ACHN (cell line): ENCODE results near the gene TMEM97.

Source experiments
- DNase-seq: peaks from one replicate; pipeline ENCODE4 v3.0.0-alpha.2; 2015
- in situ Hi-C: cut with HindIII; loops from 2 replicates; pipeline ENCODE4 v1.10.0; 2017; ENCODE audit warnings: low sequenced_read_pairs, low pct_ligation_motif_present, low pct_unique_long_range_greater_than_20kb

Gene TMEM97

DNA sequence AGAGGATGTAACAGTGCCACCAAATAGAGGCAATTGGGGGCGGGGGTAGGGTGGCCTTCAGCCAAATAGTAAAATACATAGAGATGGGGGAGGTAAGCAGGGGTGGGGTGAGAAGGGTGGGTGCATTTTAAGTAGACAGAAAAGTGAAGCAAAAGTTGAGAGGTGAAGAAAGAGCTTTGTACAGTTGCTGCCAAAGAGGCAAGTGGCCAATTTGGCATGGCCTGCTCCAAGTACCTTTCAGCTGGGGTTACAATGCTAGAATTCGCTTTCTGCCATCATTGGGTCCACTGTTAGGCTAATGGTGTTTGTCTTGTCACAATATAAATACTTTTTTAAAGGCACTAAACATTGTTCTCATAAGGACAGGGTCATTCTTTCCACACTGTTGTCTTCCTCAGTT, 5.2 kb upstream of the TMEM97 start:
- in situ Hi-C loops, result no loop called here
- no peak for DNase-seq

DNA sequence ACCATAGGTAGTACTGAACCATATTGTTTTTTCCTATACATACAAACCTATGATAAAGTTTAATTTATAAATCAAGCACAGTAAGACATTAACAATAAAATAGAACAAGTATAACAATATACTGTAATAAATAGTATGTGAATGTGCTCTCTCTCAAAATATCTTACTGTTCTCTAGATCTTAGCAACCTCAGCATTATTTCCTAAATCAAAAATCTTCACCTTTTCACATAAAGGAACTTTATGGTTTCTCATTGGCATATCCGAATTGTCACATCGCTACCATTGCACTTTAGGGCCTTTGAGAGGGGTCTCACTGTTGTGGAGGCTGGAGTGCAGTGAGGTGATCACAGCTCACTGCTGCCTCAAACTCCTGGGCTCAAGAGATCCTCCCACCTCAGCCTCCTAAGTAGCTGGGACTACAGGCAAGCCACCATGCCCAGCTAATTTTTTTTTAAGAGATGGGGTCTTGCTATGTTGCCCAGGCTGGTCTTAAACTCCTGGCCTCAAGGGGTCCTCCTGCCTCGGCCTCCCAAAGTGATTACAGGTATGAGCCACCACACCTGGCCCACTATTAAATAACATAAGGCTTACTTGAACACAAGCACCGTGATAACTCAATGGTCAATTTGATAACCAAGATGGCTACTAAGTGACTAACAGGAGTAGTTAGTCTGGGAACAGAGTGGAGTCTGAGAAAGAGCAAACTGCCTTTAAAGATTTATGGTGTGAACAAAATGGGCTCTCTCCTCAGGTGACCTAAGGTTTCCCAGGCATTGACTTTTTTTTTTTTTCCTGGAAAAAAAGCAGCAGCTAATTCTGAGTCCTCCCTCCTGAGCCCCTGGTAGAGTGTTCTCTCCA, 2.9 kb upstream of the TMEM97 start:
- DNase-seq, result no peak
- in situ Hi-C loops, result no loop called here

DNA sequence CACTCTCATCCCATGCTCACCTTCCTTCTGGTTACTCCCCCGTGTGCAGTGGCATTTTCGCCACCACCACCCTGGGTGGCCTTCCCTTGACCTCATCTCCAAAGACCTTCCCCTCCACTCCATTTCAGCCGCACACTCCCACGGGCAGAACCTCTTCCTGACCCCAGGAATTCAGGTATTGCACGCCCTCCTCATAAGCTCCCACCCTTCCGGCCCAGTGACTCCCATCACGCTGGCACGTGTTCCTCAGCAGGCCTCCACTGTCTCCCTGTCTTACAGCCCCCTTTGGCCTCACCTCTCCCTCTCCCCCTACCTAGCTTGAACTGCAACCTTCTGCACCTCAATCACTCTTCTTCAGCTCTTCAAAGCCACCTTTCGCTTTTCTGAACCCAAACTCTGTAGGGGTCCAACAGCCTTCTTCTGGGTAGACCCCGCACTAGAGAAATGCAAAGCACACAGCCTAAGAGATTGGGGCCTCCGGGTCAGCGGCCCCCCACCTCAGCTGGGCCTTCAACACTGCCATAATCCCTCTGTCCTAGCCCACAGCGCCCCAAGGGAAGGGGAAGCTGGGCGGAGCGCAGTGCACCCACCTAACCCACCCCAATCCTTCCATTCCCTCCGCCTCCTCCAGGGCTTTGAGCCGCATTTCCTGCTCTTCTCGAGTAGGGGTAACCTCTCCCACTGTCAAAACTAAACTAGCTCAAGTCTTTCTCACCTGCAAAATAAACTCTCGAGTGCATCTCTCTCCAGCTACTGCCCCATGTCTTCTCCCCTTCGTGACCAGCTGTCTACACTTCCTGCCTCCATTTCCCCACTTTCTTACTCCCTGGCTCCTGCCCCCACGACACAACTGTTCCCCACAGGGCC, 1.7 kb upstream of the TMEM97 start:
- no peak for DNase-seq

DNA sequence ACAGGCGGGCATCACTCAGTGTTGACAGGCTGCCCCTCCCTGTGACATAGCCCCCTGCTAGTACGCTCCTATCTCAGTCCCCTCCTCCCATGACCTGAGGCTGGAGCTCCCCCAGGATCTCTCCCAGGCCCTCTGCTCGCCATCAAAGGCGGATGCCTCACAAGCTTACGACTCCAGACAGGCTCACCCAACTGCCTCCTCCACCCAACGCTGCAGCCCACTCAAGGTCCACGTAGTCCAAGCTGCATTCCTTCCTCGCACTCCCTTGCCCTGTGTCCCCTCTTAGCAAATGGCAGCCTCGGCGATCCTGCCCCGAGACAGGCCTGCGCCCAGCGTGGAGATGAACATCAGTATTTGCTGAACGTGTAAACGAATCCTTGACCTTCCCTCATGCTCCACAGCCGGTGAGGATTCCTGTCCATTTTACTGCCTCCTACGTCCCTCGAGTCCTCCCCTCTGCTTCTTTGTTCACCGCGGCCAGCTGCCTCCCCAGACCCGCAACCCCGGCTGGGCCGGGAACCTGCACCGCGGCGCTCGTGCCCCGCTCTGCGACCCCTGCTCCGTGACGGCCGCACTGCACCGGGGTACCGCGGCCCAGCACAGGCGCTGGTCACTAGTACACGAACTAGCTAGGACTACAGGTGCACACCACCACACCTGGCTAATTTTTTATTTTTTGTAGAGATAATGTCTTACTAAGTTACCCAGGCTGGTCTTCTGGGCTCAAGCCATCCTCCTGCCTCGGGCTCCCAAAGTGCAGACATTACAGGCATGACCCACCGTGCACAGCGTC, 838 bp upstream of the TMEM97 start:
- no peak for DNase-seq

More for the DNA sequence above, 1.7 kb upstream of the TMEM97 start:
- in situ Hi-C loops, result no loop called here

DNA sequence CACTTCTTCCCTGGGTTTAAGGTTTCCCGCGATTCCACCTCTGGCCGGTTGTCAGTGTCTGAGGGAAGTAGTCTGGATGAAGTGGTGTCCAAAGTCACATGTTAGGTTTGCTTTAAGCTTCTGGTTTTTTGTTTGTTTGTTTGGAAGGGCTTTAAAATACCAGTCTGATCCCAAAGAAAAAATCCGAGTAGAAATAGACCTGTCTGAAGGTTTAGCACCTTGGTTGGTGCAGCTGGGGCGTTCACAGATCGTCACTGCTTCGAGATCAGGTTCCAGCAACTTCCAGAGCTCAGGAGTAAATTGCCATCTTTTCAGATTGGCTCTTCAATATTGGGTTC, 567 bp downstream of the TMEM97 start:
- in situ Hi-C loops, result no loop called here
- DNase-seq, result no peak

More for the DNA sequence above, 838 bp upstream of the TMEM97 start:
- in situ Hi-C loops, result no loop called here

DNA sequence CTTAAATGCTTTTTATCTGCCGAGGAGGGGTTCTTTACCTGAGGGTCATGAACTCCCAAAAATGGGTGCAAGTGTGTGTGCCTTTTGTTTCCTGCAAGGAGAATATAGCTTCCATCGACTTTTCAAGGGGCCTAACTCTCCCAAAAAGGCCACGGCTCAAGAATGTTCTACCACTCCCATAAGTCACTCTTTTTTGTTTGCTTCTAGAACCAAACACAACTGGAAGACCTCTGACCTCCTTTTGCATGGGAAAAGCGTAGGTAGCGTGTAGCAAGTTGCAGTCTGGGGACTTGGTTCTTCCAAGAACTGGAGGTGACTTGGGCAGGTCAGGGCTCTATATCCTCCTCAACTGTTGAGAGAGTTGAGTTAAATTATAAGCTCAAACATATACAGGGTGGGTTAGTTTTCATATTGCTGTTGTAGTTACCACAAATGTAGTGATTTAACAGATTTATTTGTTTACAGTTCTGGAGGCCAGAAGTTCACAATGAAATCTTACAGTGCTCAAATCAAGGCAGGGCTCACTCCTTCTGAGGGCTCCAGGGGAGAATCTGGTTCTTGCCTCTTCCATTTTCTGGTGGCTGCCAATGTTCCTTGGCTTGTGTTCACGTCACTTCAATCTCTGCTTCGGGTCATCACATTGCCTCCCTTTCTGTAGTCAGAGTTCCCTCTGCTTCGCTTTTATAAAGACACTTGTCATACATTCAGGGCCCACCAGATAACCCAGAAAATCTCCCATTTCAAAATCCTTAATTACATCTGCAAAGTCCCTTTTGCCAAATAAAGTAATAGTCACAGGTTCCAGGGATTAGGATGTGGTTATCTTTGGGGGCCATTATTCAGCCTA, 1.4 kb downstream of the TMEM97 start:
- DNase-seq, result no peak
- in situ Hi-C loops, result no loop called here

DNA sequence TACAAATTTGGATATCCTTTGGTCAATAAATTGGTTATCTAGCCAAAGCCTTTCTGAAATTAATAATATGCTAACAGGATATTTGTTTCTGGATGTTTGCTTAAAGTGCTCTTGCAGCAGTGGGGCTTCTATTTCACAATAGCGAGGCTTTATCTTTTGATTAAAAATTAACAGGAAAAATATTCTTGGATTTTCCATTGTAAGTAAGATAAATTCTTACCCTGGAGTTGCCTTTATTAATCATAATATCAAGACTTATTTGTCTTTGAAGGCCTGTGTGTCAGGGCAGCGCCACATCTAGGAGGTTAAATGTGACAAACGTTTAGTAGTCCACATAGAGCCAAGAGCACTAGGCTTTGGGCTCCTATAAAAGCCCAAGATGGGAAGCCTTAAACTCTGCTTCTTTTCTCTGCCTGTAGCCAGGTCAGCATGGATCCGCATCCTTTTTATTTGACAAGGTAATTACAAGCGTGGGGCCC, 5.3 kb downstream of the TMEM97 start:
- no peak for DNase-seq

DNA sequence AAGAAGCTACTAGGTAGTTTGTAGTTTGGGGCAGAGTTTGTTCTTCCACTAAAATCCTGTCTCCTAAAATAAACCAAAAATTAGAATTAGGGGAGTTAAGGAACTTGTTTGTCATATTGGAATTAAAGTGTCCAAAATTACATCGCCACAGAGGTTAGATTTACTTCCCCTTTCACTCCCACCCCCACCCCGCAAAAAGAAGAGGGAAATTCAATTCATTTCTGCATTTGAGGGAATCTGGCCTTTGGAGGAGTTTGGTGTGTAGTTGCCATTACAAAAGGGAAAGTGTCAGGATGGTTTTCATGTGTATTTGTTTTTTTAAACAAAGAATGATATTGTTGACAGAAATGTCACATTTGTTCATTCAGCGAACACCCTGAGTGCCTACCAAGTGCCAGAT, 5.8 kb downstream of the TMEM97 start:
- in situ Hi-C loops, result no loop called here
- DNase-seq, result no peak

More for the DNA sequence above, 5.3 kb downstream of the TMEM97 start:
- in situ Hi-C loops, result no loop called here

DNA sequence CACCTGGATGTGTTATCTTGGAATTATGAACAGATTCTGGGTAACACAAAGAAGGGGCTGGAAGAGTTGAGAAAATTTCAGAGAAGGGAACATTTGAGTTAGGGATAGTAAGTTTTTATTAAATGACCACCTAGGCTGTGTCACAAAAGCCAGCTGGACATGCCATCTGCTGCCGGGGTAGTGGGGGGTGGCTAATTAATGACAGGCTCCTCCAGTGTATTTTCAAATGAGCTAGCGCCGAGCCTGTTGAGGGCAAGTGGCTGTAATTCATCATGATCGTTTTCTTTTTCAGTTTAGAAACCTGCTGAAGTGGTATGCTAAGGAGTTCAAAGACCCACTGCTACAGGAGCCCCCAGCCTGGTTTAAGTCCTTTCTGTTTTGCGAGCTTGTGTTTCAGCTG, 6.2 kb downstream of the TMEM97 start:
- in situ Hi-C loops, result no loop called here
- DNase-seq, result no peak

DNA sequence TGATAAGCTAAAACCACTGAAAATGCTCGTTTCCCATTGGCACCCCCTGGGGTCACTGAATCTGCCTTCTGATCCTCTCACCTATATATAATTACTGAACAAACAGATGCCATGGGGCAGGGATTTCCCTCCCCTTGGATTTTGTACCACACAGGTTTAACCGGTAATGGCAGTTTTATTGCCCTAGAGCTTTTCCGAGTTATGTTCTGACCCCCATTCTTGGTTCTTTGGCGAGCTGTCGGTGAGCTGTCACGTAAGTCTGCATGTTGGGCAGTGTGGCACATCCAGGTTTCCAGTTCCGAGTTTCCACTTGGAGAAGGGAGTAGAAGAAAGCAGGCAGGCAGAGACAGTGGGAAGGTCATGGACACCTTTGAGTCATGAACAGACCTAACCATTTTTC, 7.1 kb downstream of the TMEM97 start:
- in situ Hi-C loops, result no loop called here
- DNase-seq, result no peak

DNA sequence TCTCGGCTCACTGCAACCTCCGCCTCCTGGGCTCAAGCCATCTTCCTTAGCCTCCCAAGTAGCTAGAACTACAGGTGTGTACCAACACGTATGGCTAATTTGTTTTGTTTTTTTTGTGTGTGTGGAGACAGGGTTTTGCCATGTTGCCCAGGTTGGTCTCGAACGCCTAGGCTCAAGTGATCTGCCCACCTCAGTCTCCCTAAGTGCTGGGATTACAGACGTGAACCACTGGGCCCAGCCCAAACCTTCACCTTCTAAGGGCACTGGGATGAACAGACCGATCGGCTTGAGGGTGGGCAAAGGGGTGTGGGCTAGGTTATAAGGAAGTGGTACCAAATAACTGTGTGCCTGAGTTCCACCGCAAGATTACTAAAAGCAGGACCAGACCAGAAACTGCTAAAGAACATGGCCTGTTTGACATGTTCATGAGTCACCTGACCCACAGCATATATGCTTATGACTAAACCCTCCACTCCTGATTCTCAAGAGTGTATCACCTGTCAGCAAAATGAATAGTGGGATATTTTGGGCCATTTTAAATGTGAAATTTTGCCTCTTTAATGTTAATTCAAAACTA, 8.1 kb downstream of the TMEM97 start:
- no peak for DNase-seq
- in situ Hi-C loops, result no loop called here

DNA sequence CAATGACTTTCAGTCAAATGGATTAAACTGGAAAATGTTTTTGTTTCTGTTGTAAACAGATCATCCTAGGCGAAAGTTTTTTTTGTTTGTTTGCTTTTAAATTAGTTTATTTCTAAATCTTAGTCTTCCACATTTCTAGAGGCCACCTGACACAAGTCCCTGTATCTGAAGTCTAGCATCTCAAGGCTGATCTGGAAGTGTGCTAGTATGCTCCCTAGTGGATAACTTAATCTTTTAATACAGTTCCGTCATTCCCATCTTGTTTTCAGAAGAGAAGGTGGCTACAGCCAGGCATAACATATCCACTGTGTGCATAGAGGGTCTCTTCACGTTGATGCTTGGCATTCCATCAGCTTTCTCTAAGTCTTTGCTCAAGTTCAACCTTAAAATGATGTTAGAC, 8.7 kb downstream of the TMEM97 start:
- in situ Hi-C loops, result no loop called here
- DNase-seq, result peak; percentile 36

DNA sequence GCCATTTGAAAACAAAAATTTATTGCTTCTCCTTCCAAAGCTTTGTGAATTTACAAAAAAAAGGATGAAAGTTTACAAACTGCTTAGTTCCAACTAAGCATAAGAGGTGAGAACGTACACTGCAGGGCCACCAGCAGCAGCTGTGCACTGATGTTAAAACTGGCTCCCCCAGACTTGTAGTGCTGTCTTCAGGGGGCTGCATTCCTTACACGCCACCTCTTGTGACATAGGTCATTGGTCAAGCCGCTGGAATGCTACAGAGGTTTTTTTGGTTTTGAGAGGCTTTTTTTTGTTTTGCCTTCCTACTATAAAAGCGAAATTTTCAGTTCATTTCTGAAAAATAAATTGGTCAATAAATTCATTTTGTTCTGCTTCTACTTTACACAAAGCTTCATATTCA, 9.3 kb downstream of the TMEM97 start:
- no peak for DNase-seq
- in situ Hi-C loops, result no loop called here

DNA sequence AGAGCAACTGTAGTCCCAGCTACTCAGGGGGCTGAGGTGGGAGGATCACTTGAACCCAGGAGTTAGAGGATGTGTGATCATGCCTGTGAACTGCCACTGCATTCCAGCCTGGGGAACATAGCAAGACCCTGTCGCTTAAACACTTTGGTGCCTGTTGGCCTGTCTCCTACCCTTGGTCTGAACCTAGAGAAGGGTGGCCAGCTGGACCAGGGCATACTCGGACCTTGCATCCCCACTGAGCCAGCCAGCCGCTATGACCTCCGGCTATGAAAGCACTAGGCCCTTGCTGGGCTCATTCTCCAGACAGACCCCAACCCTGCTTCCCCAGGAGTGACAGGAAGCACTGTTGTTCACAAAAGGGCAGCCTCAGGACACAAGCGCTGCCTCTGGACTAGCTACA, 11.7 kb downstream of the TMEM97 start:
- in situ Hi-C loops, result no loop called here
- no peak for DNase-seq

DNA sequence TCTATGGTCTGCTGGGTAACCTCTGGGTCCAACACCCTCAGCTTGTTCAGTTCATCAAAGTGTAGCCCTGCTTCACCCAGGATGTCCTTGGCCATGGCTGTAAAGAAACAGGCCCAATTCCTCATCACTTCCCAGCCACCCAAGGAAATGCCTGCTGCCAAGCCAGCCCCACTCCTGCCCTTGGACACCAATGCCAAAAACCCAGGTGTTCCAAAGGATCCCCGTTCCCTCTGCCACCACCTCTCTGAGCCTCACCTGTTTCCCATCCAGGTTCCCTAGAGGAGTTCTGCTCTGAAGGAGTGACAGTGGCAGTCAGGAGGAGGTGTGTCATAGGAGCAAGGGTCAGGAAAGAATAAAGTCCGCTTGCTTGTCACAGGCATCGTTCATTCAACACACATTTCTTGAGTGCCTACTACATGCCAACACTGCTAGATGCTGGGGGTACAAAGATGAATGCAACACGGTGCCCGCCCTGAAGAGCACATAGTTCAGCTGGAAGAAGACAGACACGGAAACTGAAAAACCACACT, 13.0 kb downstream of the TMEM97 start:
- in situ Hi-C loops, result no loop called here
- DNase-seq, result no peak

DNA sequence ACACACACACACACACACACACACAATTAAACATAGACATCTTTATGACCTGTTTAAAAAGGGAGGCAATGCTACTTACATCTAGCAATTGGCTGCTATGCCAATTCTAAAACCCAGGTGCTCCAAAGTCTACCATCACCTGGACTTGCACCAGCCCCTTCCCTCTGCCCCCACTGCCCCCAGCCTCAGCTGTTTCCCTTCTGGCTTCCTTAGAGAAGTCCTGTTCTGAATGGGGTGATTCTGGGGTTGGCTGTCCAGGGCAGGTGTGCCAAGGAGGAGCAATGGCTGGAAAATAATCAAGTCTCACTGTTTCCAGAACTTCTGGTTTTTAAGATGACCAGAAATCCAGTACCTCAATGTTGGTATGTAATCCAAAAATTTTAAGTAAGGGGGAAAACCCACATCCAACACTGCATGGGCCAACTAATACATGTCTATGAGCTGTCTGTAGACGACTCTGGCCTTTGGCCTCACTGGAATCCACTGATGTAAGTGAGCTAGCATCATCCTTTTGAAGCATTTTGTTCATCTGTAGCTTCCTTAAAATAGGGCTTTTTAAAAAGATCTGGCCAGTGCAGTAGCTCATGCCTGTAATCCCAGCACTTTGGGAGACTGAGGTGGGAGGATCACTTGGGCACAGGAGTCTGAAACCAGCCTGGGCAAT, 14.2 kb downstream of the TMEM97 start:
- in situ Hi-C loops, result no loop called here

DNA sequence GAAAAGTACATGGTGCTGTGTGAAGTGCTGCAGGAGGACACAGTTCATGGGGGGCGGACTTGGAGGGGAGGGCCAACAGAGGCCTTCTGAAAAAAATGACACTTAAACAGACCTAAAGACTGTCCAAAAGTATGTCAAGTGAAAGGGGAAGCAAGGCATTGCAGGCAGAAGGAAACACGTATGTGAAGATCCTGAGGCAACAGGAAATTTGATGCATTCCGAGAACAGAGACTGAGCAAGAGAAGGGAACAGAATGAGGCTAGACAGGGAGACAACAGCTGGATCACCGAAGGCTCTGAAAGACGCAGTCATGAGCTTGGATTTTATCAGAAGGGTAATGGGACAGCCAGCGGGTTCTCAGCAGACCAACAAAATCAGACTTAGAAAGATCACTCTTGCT, 15.2 kb downstream of the TMEM97 start:
- DNase-seq, result no peak
- in situ Hi-C loops, result no loop called here

More for the DNA sequence above, 14.2 kb downstream of the TMEM97 start:
- no peak for DNase-seq
